Activated T-cell treated with anti-CD3 and anti-CD28 coated beads for 4 hours (primary cell): Measurements from ENCODE around the gene WDR6.

Experiments used
- DNase-seq: peaks from one replicate; pipeline ENCODE4 v3.0.0-alpha.2; 2020

The WDR6 gene

DNA sequence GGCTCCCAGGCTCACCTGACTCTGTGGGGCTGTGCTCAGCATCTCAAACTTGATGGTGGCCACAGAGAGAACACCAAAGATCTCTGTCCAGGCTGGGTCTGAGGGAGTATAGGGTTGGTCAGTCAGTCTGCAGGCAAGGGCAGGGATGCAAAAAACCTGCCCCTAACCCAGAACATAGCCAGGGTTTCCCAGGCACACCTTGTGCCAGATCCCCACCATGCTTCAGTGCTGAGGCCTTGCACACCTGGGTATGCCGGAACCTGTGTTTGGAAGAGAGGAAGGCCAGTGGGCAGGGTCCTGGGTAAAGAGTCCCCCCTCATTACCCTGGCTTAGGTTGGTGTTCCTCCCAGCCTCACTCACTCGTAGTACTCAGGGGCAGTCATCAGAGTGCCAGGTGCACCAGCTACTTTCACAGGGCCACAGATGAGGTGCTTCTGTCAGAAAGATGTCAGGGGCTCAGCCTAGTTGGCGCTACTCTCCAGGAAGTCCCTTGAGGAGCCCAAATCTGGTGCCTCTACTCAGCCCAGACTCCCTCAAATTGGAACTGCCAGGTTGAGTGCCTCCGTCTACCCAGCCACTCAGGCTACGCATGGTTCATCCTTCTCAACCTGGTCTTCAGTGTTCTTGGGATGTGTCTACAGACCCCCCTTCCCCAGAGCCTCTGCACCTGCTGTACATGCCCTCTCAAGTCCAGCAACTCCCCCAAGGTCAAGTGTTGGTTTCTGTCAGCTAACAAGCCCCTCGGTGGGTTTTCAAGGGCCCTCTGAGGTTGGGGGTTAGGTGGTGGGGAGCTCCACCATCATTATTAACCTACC is 9.4 kb downstream of the WDR6 start:
- DNase-seq = no peak

DNA sequence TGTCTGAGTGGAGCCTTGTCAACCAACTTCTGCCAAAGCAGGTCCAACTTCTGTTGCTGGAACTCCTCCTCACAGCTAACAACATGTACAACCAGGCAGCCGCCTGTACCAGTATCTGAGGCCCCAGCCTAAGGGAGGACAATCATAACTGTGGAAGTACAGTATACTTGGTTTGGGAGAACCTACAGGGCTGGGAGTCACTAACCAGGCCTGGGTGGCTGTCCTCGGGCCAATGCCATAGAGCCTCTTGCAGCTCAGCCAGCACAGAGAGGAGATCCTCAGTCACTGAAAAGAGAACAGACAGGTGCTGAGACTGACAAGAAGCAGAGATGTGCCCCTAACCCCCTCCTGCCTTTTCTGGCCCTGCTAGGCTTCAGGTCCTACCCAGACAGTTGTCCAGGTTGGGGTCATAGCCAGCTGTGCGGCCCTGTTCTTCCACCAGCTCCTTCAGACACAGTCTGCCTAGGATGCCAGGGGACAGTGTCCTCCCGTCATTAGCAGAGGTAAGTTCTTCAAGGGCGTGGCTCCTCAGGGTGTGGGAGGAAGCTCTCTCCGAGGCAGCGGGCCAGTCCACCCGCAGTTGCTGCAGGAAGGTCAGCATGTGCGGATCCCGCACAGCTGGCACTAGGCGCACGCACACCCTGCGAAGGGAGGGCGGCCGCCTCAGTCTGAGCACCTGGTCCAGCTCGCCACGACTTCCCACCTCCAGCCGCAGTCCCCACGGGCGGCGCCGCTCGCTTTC is 10.2 kb downstream of the WDR6 start:
- DNase-seq = no peak

DNA sequence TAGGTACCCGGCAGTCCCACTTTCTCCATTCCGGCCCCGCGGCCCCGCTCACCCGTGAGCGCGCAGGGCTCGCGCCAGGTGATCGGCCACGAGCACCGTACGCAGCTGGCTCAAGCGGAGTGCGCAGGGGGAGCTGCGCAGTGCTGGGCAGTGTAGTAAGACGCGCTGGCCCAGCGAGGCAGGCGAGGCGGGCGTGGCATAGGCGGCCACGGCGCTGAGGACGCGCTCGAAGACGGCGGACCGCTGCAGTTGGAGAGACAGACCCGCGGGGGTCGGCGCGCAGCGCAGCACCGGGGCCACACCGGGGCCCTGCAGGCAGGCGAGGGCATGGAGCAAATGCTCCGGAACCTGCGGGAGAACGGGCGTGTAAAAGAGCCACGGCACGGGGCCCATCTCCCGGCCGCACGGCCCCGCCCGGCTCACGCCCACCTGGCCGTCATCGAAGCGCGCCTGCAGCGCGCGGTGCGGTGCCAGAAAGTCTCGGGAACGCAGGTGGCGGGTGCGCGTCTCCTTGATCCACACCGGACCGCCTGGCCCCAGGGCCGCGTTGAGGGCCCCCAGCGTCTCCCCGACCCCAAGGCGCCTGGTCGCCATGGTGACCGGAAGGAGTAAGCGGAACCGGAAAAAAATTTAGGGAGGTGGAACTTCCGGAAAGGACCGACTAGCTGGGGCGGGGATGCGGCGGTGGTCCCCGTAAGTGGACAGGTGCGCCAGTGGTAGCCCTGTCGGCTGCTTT is 10.9 kb downstream of the WDR6 start, which contains the start of gene DALRD3:
Gene DALRD3 (minus strand): TSS at position 610 of the 736 bp plus-strand sequence. CDS start 16 bp downstream, at position 594.
- DNase-seq = peak; percentile 41

DNA sequence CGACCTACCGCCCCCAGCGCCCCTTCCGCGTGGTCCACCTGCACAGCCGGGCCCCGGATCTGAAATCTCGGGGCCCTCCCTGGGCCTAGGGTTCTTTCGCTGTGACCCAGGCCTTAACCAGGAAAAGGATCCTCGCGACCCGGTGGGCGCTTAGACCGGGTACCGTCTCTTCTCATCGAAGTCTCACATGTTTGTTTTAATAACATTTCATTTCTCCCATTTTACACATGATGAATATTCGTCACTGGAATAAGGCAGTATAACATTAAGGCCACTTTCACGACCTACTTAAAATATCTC is 11.5 kb downstream of the WDR6 start:
- no peak for DNase-seq

DNA sequence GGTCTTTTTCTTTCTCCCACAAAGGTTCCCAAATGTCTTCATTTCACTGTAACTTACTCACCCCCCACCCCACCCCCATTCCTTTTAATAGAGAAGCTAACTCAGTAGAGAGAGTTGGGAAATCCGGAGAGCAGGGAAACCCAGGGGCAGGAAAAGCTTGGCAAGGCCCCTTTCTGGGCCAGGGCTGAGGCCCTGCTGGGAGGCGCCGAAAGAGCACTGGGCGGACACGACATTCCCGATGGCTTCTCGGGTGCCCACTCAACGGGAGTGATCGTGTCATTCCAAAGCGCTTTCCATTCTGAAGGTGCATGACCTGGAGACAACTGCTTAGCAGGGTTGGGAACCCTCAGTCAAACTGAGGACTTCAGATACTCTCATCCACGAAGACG is 12.7 kb downstream of the WDR6 start:
- no peak for DNase-seq

DNA sequence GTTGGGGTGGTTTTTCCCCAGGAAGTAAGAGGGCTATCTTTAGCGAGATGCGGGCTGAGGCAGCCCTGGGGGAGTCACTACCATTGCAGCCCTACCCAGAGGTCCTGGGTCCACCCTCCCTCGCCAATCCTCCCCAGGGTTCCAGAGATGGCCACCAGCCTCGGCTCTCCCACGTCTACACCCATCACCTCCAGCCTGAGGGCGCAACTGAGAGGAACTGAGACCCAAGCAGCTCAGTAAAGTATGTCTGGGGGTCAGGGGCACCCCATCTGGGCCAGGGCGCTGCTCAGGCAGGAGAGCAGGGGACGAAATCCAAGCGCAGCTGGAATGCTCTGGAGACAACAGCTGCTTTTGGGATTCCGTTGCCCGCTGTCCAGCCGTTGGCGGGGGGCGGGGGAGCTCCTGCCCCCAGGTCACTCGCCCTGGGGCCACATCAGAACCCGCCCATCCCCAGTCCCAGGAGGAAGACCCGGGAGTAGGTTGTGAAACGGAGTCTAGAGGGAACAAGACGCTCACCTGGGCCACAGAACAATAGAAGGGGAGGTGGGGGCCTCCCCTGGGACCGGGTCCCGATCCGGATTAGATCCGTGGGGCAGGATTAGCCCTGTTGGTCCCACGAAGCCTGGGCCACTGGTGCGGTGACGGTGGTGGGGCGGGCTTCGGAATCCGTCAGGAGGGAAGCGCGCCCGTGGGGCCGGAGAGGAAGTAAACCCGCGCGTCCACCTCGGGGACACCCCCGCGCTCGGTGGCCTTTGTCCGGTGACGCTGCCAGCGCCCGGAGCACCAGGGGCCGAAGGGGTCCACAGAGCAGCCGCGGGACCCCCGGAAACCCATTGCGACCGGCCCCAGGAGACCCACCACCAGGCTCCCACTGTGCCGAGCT is 13.4 kb downstream of the WDR6 start:
- no peak for DNase-seq

DNA sequence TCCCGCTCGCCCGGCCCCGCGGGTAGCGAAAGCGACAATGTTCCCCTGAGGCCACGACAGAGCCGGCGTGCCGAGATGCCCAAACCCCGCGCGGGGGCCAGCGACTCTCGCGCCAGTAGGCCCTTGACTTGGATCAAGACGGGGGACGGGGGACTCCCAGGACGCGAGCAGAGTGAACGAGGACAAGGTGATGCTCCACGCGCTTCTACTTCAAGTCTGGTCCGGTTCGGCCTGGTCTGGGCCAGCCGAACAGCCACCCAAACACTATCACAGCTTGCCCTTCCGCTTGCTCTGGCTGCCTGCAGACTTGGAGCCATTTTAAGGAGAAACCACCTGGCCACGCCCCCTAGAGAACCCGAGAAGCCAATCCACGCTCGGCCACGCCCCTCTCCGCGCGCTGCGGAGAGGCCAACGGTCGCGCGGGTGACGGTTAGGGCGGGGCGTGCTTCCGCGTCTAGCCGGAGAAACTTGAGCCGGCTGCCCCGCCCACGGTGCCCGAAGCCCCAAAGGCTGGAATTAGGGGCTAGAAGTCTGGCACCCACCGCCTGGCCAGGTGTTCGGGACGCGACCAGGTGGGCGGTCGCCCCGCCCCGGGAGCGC is 14.1 kb downstream of the WDR6 start:
- peak; percentile 98 for DNase-seq

DNA sequence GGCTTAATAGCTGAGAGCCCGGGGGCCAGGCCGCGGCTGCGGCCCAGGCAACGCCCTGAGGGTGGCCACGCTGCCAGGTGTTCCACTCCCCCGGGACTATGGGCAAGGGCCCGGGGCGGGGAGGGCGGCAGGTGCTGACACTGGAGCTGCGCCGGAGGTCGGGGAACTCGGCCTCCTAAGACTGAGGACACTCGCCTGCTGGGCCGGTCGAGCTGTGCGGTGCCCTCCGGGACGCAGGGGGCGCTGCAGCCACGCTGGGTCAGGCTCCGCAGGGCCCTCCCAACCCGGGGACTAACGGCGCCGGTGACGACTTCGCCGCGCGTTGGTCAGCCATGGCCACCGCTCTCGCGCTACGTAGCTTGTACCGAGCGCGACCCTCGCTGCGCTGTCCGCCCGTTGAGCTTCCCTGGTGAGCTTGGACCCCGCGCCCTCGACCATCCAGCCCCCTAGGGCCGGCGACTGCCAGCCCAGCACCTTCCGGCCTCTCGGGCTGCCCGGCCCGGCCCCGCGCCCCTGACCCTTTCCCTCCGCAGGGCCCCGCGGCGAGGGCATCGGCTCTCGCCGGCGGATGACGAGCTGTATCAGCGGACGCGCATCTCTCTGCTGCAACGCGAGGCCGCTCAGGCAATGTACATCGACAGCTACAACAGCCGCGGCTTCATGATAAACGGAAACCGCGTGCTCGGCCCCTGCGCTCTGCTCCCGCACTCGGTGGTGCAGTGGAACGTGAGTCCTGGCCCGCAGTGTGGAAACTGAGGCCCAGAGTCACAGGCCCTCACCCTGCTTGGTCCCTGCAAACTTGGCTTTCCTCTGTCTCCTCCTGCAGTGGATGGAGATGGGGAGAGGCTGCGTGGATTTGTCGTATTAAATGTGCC is 14.9 kb downstream of the WDR6 start, which contains the start of gene NDUFAF3:
Gene NDUFAF3 (plus strand): TSS at position 309 of the 875 bp plus-strand sequence. CDS start 24 bp downstream, at position 333.
- peak; percentile 84 for DNase-seq

DNA sequence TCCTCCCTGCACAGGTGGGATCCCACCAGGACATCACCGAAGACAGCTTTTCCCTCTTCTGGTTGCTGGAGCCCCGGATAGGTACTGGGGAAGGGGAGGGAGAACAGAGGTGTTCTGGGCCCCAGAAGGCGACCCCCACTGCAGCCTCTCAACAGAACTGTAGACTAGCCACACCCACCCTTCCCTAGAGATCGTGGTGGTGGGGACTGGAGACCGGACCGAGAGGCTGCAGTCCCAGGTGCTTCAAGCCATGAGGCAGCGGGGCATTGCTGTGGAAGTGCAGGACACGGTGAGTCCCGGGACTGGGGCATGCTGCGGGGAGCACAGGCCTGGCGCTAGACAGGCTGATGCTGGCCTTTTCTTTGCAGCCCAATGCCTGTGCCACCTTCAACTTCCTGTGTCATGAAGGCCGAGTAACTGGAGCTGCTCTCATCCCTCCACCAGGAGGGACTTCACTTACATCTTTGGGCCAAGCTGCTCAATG is 15.5 kb downstream of the WDR6 start:
- DNase-seq = no peak

DNA sequence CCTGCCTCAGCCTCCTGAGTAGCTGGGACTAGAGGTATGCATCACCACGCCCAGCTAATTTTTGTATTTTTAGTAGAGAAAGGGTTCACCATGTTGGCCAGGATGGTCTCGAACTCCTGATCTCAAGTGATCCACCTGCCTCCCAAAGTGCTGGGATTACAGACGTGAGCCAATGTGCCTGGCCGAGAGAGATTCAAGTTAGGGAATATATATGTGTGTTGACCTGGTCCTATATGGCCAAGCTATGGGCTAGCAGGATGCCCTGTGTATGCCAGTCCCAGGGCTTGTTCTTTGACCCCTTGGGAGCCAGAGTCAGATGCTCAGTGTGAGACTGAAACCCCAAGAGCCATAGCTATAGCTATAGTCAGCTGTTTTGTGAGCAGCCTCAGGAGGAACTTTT is 16.6 kb downstream of the WDR6 start:
- DNase-seq = no peak

DNA sequence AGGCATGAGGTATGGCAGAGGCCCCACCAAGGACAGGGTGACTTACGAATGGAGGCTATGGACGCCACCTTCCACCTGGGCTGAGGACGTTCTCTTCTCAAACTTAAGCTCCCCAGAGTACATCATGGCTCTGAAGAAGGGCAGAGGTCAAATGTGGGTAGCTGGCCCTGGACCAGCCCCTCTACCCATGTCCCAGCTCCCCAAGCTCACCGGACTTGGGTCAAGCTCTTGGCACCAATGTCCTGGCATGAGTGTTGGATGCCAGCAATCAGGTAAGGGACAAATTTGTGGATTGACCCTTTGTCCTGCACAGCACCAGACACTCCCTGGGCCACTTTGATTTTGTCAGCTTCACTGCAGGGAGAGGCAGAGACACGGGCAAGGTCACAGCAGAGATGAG is 17.3 kb downstream of the WDR6 start:
- DNase-seq = no peak

DNA sequence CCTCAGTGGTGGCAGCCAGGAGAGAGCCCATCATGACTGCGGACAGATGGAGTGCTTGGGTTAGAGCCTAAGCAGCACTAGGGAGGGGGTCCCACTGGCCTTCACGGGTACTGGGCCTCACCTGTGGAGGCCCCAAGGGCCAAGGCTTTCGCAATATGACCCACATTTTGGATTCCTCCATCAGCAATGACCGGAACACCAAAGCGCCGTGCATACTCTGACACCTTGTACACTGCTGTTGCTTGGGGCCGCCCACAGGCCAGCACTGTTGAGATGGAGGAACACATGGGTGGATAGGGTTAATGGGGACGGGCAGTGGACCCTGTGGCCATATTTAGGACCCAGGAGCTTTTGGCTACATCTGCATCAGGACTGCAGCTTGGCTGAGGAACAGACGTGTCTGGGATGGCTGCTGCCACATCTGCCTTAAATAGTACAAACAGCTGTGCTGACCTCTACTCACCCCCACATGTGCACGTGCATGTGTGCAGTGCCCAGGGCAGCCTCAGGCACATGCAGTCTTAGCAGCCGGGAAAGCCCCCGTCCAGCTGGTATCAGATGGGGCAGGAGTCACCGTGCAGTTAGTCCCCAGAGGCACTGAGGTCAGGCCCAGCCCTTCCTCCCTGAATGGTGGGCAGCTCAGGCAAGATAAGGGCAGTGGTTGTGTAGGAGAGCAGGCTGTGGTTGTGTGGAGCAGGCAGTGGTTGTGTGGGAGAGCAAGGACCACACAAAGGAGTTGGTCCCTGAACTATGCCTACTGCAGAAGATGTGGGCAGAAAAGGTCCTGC is 18.0 kb downstream of the WDR6 start:
- DNase-seq = no peak

DNA sequence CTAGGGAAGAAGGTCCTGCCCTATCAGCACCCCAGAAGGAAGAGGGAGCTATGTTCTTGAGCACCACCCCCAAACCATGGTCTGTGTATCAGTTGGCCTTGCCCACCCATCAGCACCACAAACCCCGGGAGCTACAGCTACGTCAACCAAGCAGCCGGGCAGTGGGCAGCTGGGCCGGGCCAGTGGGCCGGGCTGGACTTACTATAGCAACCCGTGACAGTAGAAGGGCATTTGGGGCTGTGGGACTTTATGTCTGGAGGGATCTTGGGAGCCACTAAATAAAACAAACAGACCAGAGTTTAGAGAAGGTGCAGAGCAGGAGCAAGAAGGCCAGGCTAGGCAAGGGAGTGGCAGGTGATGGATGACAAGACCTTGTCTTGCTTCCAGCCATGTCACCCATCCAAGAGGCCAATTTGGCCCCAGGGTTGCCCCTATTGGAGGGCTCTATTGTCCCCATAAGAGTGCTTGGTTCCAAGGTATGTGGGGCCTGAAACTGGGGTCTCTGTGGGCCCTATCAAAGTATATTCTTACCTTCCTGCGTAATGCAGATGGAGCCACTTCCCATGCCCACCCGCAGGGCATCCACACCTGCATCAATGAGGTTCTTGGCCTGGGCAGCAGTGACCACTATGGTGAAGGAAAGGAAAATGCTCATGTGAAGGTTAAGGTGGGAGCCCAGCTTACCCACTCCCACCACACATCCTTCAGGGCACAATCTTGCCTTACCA is 18.8 kb downstream of the WDR6 start:
- DNase-seq = no peak

DNA sequence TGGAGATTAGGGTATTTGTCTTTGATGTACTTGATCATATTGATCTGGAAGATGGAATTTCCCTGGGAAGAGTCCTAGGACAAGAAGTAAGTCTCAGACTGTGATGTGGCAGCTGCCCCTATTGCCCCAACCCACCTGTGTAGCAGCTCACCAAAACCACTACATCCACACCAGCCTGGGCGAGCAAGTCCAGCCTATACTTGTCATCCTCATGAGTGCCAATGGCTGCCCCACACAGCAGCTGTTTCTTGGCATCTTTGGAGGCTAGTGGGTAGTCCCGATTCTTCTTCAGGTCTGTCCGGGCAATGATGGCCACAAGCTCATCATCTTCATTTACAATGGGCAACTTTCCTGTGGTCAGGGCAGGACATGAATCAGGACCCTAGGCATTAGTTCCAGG is 19.3 kb downstream of the WDR6 start:
- no peak for DNase-seq

DNA sequence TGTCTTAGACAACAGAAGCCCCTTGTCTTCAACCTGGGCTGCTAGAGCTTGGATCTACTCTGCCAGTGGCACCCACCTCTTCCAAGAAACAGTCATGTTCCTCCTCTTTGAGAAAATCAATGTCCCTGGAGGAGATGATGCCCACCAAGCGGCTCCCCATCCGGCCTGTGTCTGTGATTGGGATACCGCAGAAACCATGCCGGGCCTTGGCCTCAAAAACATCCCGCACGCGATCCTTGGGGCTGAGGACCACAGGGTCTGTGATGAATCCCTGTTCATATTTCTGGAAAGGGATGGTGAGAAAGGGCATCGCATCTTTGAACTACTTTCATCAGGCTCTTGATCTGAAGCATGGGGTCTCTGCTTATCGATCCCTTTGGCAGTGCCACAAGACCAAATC is 20.4 kb downstream of the WDR6 start:
- DNase-seq = no peak

DNA sequence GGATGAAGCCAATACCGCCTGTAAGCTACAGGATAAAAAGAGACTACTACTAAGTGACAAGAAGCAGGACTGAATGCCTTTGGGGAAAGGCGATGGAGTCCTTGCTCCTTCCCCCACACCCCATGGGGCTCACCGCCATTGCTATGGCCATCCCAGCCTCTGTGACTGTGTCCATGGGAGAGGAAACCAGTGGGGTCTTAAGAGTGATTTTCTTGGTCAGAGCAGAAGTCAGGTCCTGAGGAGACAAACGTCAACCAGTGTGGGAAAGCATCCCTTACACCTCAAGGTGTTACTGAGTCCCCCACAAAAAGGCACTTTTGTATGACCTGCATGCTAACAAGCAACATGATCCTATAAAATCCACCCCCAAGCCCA is 21.1 kb downstream of the WDR6 start:
- no peak for DNase-seq

DNA sequence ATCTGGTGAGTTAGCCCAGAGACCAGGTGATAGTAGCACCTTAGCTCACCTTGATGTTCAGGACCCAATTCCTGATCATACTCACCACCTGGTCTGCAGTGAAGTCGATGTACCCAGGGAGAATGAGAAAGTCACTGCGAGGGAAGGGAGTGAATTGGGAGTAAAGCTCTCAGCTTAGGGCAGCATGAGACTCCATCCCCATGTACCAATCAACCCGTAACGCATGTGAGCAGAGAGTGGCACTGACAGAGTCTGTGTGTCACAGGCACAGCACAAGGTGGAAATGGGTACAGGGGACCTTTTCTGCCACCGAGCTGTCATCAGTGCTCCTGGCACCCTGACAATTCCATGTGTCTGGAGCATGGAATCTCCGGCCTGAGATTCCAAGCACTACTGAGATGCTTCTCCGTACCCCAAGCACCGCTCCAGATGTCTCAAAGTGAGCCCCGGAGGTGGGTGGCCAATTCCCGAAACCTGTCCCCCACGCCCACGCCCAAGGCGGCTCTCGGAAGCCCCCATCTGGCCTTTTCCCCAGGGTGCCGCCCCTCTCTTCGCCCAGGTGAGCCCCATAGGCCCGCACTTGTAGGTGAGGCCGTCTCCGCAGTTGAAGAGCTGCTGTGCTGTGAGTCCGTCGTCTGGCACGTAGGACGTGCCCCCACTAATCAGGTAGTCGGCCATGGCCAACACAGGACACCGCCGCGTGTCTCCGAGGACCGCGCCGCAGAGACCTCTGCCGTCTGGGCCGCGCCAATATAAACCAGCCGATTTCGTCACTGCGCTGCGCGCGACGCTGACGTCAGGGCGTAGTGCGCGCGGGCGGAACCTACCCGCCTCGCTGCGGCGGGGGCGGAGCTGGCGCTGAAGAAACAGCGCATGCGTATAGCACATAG is 21.7 kb downstream of the WDR6 start, which contains the start of gene IMPDH2:
Gene IMPDH2 (minus strand): TSS at position 726 of the 890 bp plus-strand sequence. CDS start 48 bp downstream, at position 678.
- peak; percentile 91 for DNase-seq

DNA sequence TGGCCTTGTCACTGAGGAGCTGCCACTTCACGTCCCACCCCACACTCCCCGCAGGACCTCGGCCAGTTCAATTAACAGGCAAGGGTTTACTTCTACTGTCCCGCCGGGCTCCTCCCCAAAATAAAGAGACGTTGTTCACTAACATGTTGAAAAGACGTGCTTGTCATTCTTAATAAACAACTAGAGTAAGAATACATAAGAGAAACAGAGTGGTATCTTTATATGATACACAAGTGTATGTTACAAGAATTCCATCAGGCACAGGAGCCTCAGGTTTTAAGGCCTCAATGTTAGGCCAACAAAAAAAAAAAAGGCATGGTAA is 22.3 kb downstream of the WDR6 start:
- DNase-seq = no peak
